Loucy (cell line): ENCODE data around the gene NCDN.

Source experiments
- H2AFZ ChIP-seq: fragments of 200-600 bp; sonication (generic); 2 replicates; pipeline ENCODE4 v1.6.0; 2016; ENCODE audit warnings: antibody characterized with exemption, mild to moderate bottlenecking, low read length, moderate library complexity
- H3F3A ChIP-seq: fragments of 200-600 bp; 2 replicates; pipeline ENCODE4 v1.6.0; 2016; ENCODE audit warnings: antibody characterized with exemption, low read depth, mild to moderate bottlenecking
- H3K27me3 ChIP-seq: fragments of 200-600 bp; sonication (generic); 2 replicates; pipeline ENCODE4 v1.6.1; 2014; ENCODE audit warnings: low read length, mild to moderate bottlenecking; ENCODE audit not compliant: insufficient read depth, poor library complexity, severe bottlenecking
- H3K36me3 ChIP-seq: fragments of 200-600 bp; sonication (generic); 2 replicates; pipeline ENCODE4 v1.6.1; 2016; ENCODE audit warnings: low read length; ENCODE audit not compliant: insufficient read depth
- H3K4me1 ChIP-seq: fragments of 200-600 bp; sonication (generic); 2 replicates; pipeline ENCODE4 v1.5.1; 2014; ENCODE audit warnings: low read length, mild to moderate bottlenecking; ENCODE audit not compliant: insufficient read depth, poor library complexity, severe bottlenecking
- H3K4me2 ChIP-seq: fragments of 200-600 bp; sonication (generic); 2 replicates; pipeline ENCODE4 v1.6.0; 2014; ENCODE audit warnings: antibody characterized with exemption, low read length, low read depth, mild to moderate bottlenecking; ENCODE audit not compliant: poor library complexity, severe bottlenecking
- H3K4me3 ChIP-seq: fragments of 200-600 bp; sonication (generic); 2 replicates; pipeline ENCODE4 v1.5.1; 2014; ENCODE audit warnings: low read length, mild to moderate bottlenecking, mixed read lengths; ENCODE audit not compliant: poor library complexity, severe bottlenecking
- H3K79me2 ChIP-seq: fragments of 200-600 bp; sonication (generic); 2 replicates; pipeline ENCODE4 v1.6.1; 2014; ENCODE audit warnings: low read length; ENCODE audit not compliant: insufficient read depth
- H3K9ac ChIP-seq: fragments of 200-600 bp; sonication (generic); 2 replicates; pipeline ENCODE4 v1.6.0; 2014; ENCODE audit warnings: mild to moderate bottlenecking, low read depth, low read length, moderate library complexity; ENCODE audit not compliant: poor library complexity, severe bottlenecking
- H3K9me2 ChIP-seq: fragments of 200-600 bp; sonication (generic); replicated peaks from 2 replicates; pipeline ENCODE4 v1.6.1; 2016; ENCODE audit warnings: low read depth, low read length, mixed read lengths
- H3K9me3 ChIP-seq: fragments of 200-600 bp; sonication (generic); 2 replicates; pipeline ENCODE4 v1.6.1; 2014; ENCODE audit warnings: mild to moderate bottlenecking, antibody characterized with exemption, low read length, low read depth; ENCODE audit not compliant: insufficient read depth
- H4K20me1 ChIP-seq: fragments of 200-600 bp; sonication (generic); 2 replicates; pipeline ENCODE4 v1.6.0; 2014; ENCODE audit warnings: antibody characterized with exemption, low read length, mild to moderate bottlenecking; ENCODE audit not compliant: insufficient read depth, poor library complexity, severe bottlenecking
- CTCF ChIP-seq: fragments of 200-600 bp; sonication (generic); conservative IDR thresholded peaks from 2 replicates; pipeline ENCODE4 v1.5.1; 2014; ENCODE audit warnings: mild to moderate bottlenecking, antibody characterized with exemption, low read length
- EZH2phosphoT487 ChIP-seq: fragments of 200-600 bp; IDR thresholded peaks from 2 replicates; pipeline ENCODE4 v1.6.1; 2018; ENCODE audit warnings: antibody characterized with exemption, mild to moderate bottlenecking, moderate library complexity, borderline replicate concordance

NCDN gene

GRCh38 chr1:35565742-35566133 lies 8.1 kb downstream of the NCDN start:
- TF ChIP-seq CTCF, result no peak
- TF ChIP-seq EZH2phosphoT487, result no peak

GRCh38 chr1:35567947-35568558 lies 10.5 kb downstream of the NCDN start:
- H2AFZ ChIP-seq, result no peak overlapping the region
- H3K36me3 ChIP-seq, result no peaks in the 10 kb centered on the region
- H3K4me2 ChIP-seq, result no peak overlapping the region
- H4K20me1 ChIP-seq, result no peaks in the 10 kb centered on the region
- peaks cover 16% of the 10 kb centered on the region for H3K4me1 ChIP-seq
- no peaks in the 10 kb centered on the region for H3F3A ChIP-seq
- TF ChIP-seq EZH2phosphoT487 (no peak), CTCF (no peak)
- no peak overlapping the region for H3K9ac ChIP-seq
- H3K9me3 ChIP-seq, result no peaks in the 10 kb centered on the region
- no peak overlapping the region for H3K4me3 ChIP-seq
- H3K27me3 ChIP-seq, result no peaks in the 10 kb centered on the region
- H3K9me2 ChIP-seq, result no peaks in the 10 kb centered on the region
- H3K79me2 ChIP-seq, result 0 out of 2 replicates have a peak, but pooled peaks cover under 1% of the 10 kb centered on the region

More at GRCh38 chr1:35565742-35566133, 8.1 kb downstream of the NCDN start:
- Histone ChIP-seq H3K9me3 (no peaks in the 10 kb centered on the region), H3K79me2 (peaks cover 19% of the 10 kb centered on the region; the same call in 1 of the 2 replicates), H3K4me1 (peaks cover 37% of the 10 kb centered on the region), H3K36me3 (no peaks in the 10 kb centered on the region), H3F3A (no peaks in the 10 kb centered on the region), H3K4me3 (no peak overlapping the region), H3K4me2 (no peak overlapping the region), H4K20me1 (no peaks in the 10 kb centered on the region), H3K9ac (no peak overlapping the region), H3K27me3 (no peaks in the 10 kb centered on the region), H2AFZ (no peak overlapping the region), H3K9me2 (no peaks in the 10 kb centered on the region)

GRCh38 chr1:35568975-35569395 lies 11.4 kb downstream of the NCDN start:
- Histone ChIP-seq H2AFZ (no peak overlapping the region), H3K9me3 (no peaks in the 10 kb centered on the region), H3K79me2 (no peaks in the 10 kb centered on the region), H3K9ac (no peak overlapping the region), H3K9me2 (no peaks in the 10 kb centered on the region), H3K36me3 (no peaks in the 10 kb centered on the region), H3K4me2 (no peak overlapping the region), H3K27me3 (no peaks in the 10 kb centered on the region), H4K20me1 (no peaks in the 10 kb centered on the region), H3F3A (no peaks in the 10 kb centered on the region), H3K4me3 (no peak overlapping the region), H3K4me1 (peaks cover 6% of the 10 kb centered on the region)
- TF ChIP-seq EZH2phosphoT487 (no peak), CTCF (peak; percentile 97)
